Ovary (tissue), 3 donors: ENCODE results near the gene MIGA2.

Experiments
- CTCF ChIP-seq, 3 donors: fragments of 450-650 bp in 2 of 3; fragments of 200-600 bp in 1 of 3; IDR thresholded peaks; one replicate each; pipeline versions ENCODE4 v1.5.1 to v1.8.0; 2016 to 2022; ENCODE audit warnings: antibody characterized with exemption in 3 of 3, mild to moderate bottlenecking in 1 of 3
- POLR2A ChIP-seq: fragments of 450-650 bp; IDR thresholded peaks from one replicate; pipeline ENCODE4 v1.6.1; 2017; ENCODE audit warnings: antibody characterized with exemption, mild to moderate bottlenecking, moderate library complexity
- donor health status: DM: no; HTN: no; CAD: no.

DNA sequence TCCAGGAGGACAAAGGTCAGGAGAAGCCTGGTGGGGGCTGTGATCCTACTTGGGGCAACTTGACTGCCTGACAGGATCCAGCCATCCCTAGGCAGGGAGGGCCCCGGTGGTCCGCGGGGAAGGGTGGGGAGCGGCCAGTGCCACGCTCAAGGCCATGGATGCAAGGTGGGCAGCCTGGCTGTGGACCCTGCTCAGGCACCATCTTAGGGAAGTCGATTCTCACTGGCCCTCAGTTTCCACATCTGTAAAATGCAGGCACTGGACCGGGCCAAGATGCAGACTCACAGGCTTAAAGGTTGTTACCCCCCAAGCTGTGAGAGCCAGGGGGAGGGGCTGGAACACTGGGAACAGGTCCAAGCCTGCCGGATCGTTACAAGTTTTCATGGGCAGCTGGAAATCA is 35.7 kb downstream of the MIGA2 start:
- no peak for TF ChIP-seq CTCF (IDR thresholded peaks at IDR 0.05)
- TF ChIP-seq POLR2A: no peak
